NCI-H2227 (cell line): ENCODE data around the gene MYH10.

Experiments used
- DNase-seq: peaks from one replicate; lab custom pipeline; 2025; ENCODE audit not compliant: unreplicated experiment; lab: John Stamatoyannopoulos, UW

Gene MYH10

GRCh38 chr17:8499614-8500013 is 130.9 kb downstream of the MYH10 start:
- DNase-seq: no peak

DNA sequence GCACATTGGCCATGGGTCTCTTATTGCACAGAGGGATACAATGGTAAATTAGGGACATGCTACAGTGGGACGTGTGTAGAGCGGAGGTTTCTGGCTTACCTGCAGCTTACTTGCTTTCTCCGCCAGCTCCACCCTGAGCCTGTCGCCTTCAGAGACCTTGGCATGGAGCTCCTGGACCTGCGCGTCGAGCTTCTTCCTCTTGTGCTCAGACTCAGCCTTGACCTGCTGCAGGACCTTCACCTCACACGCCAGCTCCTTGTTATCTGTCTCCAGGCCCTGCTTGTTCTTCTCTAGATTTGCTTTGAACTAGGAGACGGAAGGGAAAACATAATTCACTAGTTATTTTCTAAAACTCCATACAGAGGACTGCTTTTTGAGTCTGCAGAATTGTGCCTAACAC is 131.4 kb downstream of the MYH10 start:
- no peak for DNase-seq

GRCh38 chr17:8496081-8496480 is 134.4 kb downstream of the MYH10 start:
- DNase-seq: no peak

DNA sequence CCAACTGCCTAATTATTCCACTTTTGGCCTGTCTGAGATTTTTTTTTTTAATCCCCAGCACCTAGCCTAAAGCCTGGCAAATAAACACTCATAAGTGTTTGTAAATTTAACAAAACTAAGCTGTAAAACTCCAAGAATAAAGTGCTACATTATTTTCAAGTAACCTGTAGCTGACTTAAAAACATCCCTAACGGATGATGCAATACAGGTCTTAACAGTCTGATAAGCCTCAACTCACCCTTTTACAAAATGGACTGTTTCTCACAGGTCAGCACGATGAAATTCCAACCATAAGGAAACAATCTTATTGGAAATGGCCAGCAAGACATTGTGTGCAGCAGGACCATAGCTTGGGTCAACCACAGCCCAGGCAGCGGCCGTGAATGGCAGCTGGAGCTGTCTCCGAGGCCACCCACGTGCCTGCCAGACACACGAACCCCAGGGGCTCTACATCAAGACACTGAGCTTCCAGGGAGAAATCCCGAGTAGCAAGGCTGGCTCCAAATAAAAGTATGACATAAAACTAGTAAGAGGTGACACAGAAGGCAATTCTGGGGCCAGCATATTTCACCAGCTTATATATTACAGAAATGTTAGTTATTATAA is 135.9 kb downstream of the MYH10 start:
- DNase-seq: no peak

- DNase-seq: no peak
These were observed 136.5 kb downstream of the MYH10 start for GRCh38 chr17:8494021-8494420.

DNA sequence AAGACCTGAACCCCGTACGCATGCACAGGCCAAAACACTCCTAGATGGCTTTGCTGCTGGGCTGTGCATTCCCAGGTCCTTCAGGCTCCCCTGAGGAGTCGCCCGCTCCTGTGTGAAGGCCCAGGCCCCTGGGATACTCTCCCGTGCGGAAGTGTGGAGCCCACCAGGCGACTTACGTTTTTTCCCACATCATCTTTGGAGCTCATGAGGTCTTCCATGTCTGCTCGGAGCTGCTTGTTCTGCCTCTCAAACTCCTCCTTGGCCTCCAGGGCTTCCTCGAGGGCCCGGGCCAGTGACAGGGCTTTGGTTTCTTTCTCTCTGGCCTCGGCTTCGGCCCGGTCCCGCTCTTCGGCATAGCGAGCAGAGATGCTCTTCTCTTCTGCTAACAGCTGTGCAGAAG is 138.4 kb downstream of the MYH10 start:
- no peak for DNase-seq

- no peak for DNase-seq
These were observed 140.1 kb downstream of the MYH10 start for GRCh38 chr17:8490256-8491023.

GRCh38 chr17:8489841-8490240 is 140.7 kb downstream of the MYH10 start:
- DNase-seq: no peak

GRCh38 chr17:8488901-8489300 is 141.6 kb downstream of the MYH10 start:
- no peak for DNase-seq

GRCh38 chr17:8488491-8488890 is 142.0 kb downstream of the MYH10 start:
- no peak for DNase-seq

DNA sequence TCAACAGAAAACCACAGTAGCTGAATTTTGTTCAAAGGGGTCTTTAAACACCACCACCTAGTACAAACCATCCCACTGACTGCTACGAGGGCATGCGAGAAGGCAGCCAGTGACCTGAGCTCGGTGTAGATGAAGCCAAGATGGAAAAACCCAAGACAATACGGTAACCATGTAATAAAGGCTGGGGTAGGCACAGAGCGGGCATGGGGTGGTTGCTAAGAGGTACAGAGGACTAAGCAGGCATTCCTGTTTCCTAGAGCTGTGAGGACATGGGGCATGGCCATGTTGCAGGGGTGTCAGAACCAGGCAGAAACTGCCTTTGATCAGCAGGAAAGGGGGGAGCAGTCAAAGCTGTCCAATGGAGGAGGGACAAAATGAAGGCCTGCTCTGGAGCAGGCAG is 142.8 kb downstream of the MYH10 start:
- DNase-seq: no peak

GRCh38 chr17:8487130-8487645 is 143.3 kb downstream of the MYH10 start:
- no peak for DNase-seq

GRCh38 chr17:8485491-8485890 is 145.0 kb downstream of the MYH10 start:
- no peak for DNase-seq

GRCh38 chr17:8484465-8484864 is 146.1 kb downstream of the MYH10 start:
- no peak for DNase-seq

- no peak for DNase-seq
These were observed 148.0 kb downstream of the MYH10 start for GRCh38 chr17:8482546-8482945.

DNA sequence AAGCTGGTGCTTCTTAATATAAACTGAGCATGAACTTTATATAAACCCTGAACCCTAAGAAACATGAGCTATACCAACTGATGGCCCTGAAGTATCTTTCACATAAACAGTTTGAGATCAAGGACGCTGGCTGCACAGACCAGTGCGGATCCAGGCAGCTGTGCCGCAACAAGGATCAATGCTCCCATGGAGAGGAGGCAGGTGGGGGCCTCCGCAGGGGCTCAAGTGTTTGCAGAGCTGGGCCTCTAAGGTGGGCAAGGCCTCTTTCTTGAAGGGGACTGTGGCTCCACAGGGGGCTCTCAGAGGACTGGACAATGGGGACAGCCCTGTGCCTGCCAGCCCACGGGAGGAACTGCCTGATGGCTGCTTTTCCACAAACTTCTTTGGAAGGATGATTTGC is 148.8 kb downstream of the MYH10 start:
- DNase-seq: no peak

DNA sequence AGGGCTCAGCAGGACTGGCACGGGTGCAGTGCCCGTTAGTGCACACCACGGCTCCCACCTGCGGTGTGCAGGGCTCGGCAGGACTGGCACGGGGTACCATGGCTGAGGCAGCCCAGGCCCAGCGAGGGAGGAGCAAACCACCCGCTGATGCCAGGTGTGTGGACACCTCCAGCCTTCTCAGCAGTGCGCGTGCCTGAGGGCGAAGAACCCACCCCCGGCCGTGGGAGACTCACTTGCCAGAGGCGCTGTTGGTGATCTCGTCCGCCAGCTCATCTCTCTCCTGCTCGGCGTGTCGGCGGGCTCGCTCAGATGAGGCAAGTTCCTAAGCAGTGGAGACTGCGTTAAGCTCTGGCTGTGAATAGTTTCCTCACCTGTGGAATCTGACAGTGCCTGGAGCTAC is 149.4 kb downstream of the MYH10 start:
- no peak for DNase-seq

DNA sequence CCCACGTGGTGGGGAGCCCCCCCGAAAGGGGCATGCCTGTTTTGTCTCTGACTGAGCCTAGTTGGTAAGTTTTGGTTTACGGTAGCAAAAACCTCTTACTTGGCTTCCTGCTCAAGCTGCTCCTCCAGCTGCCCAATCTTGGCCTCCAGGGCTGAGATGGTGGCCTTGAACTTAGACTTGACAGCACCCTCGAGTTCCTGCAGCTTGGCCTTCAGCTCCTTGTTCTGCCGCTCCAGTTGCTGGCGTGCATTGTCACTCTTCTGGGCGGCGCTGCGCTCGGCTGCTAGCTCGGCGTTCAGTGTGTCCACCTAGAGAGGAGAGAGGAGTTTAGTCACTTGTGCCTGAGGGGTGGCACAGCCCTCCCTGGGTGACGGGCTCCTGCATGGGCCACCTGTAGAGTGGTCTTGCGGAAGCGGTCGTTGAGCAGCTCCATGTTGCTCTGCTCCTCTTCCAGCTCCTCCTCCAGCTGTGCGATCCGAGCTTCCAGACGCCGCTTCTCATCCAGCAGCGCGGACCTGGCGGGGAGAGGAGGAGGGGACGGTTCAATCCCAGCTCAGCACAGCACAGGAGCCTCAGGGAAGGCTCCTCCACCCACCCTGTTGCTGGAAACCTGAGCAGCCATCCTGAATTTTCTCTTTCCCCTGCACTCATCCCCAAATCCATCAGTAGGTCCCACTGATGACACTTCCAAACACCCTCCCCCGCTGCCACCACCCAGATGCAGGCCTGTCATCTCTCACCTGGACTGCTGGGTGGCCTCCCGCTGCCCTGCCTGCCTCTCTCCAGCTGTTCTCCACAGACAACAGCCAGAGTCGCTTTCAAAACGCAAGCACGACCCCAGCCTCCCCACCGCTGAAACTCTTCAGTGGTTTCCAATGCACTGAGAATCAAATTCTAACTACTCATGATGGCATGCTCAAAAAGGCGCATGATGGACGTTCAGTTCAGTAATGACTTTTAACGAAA is 150.2 kb downstream of the MYH10 start:
- DNase-seq: no peak

DNA sequence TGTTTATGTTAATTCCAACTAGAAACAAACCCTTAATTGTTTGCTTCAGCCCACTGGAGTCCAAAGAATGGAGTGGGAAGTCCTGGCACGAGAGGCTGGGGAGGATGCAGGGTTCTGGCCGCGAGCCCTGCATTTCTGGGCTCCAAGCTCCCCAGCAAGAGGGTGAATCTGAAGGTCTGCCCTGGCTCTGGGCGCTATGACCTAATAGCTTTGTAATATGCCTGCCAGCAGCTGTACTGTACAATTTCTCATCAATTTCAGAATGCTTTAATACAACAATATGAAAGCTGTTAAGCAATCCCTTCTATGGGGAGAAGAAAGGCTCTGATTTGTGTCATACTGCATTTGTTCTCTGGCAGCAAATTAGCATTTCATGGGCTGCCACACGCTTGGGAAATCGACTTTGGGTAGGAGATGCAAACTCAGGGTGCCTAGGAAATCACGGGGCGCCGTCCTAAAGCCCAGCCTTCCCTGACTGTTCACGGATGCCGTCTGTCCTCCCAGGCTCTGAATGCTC is 151.0 kb downstream of the MYH10 start:
- DNase-seq: no peak

DNA sequence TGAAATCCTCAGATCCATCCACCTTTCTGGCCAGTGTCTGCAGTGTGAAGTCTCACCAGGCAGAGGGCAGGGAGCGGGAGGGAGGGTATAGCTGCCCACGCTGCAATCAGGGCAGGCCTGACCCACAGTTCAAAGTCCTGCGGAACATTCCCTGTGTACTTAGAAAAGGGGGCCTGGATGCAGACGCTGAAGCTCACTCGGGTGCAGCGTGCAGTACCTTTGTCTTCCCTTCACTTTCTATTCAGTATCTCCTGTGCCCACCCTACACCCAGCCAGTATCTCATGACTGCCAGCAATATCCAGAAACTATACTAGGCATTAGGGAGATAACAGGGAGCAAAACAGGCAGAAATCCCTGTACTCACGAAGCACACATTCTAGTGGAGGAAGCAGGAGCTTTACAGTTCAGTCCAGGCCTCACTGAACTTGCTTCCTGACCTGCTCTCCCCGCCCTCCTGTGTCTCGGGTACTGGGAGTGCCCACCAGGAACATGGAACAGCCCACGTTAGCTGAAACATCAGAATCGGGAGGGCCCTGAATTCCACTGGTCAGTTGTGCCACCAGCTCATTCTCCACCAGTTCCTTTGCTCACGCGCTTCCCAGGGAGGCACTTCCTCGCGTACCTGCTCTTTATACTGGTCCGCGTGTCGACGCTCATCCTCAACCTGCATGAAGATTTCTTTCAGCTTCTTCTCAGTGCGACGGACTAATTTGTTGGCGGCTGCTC is 152.6 kb downstream of the MYH10 start:
- DNase-seq: no peak

DNA sequence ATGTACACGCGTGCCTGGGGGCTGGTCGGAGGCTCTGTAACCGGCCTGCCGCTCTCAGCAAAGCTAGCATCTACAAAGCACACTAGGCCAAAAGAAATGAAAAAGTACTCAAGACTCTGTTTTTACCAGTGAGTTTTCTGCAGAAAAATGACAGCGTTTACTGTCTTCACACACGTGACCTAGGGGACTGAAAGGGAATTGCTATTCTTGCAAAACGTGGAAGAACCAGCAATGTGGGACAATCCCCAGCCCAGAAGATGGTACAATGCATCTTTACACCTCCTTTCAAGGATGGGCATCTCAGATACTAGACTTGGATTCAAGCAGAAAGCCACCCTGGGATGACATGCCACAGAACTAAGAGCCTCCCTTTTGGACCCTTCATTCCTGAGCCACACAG is 153.4 kb downstream of the MYH10 start:
- DNase-seq: no peak
